ENCODE data around the gene RBL2. TPM values are rescaled to one million over a fixed set of nuclear protein-coding genes. Genes with fewer than 3 reads are reported as not detected.

Gene RBL2
- total and polyA plus RNA-seq, 2 of the 13 experiments (the other 11 are each of a cell fraction or from before 2014, with no cell fraction given), result 41.2 to 60.9 TPM

DNA sequence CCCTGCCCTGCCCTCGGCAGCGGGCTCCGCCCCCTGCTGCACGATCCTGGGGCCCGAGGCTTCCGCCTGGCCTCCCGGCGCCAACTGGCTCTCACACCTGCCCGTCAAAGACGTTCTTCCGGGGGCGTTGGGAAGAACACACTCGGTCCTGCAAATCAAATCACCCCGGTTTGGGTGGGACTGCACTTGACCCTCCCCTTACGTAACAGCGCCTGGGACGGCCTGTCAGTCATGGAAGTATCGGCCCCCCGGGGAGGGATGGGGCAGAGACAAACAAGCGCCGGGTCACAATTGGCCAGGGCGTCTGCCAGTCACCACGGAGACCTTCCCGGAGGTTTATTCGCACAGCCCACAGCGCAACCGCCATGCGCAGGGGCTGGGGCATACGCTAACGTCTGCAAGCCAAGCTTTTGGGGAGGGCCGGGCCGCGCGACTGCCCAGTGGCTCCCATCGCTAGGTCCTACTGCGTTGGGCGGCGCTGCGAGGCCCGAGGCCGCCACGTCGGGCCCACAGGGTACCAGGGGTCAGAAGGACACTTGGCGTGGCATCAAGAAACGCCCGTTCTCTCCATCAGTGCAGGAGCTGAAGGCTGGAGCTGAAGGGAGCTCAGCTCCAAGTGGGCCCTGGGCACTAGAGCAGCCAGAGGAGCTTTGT is 69.1 kb downstream of the RBL2 start (continued):
- TF ChIP-seq, protein P1, sequence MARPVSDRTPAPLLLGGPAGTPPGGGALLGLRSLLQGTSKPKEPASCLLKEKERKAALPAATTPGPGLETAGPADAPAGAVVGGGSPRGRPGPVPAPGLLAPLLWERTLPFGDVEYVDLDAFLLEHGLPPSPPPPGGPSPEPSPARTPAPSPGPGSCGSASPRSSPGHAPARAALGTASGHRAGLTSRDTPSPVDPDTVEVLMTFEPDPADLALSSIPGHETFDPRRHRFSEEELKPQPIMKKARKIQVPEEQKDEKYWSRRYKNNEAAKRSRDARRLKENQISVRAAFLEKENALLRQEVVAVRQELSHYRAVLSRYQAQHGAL (CRISPR knock-in tag; IDR thresholded peaks at IDR 0.05; ENCODE audit: not compliant biosample characterization), result peak; percentile 69
- TF ChIP-seq RXRA (CRISPR knock-in tag; IDR thresholded peaks at IDR 0.05) (peak; percentile 95), ZNF543 (CRISPR knock-in tag; IDR thresholded peaks at IDR 0.05) (peak; percentile 76; the same call in 1 of the 2 replicates), HNRNPUL1 (IDR thresholded peaks at IDR 0.05; ENCODE audit: low read depth, low read length) (no peak), TCF7L2 (IDR thresholded peaks at IDR 0.05; ENCODE audit: low read depth, low read length) (no peak), RFX1 (IDR thresholded peaks at IDR 0.05) (peak; percentile 36; the same call in 1 of the 2 replicates), ZFAT (CRISPR knock-in tag; conservative IDR thresholded peaks at IDR 0.05) (no peak), SP140L (CRISPR knock-in tag; IDR thresholded peaks at IDR 0.05; ENCODE audit: borderline replicate concordance) (no peak), ZNF749 (CRISPR knock-in tag; IDR thresholded peaks at IDR 0.05; ENCODE audit: borderline replicate concordance) (peak; percentile 21; the same call in 1 of the 2 replicates), CHCHD3 (CRISPR knock-in tag; IDR thresholded peaks at IDR 0.05) (no peak), KLF11 (CRISPR knock-in tag; IDR thresholded peaks at IDR 0.05) (peak; percentile 75; the same call in 1 of the 2 replicates), NFIB (CRISPR knock-in tag; IDR thresholded peaks at IDR 0.05; ENCODE audit: borderline replicate concordance) (no peak), HOXA5 (CRISPR knock-in tag; IDR thresholded peaks at IDR 0.05) (peak; percentile 40), NFIC (IDR thresholded peaks at IDR 0.05; ENCODE audit: low read length) (no peak), RFX3 (CRISPR knock-in tag; IDR thresholded peaks at IDR 0.05) (peak; percentile 38; the same call in 1 of the 2 replicates), PCBP1 (IDR thresholded peaks at IDR 0.05; ENCODE audit: borderline replicate concordance, low read depth, low read length) (0 out of 2 replicates have a peak, but pooled peaks have one; percentile 64)
- TF ChIP-seq, protein P2, sequence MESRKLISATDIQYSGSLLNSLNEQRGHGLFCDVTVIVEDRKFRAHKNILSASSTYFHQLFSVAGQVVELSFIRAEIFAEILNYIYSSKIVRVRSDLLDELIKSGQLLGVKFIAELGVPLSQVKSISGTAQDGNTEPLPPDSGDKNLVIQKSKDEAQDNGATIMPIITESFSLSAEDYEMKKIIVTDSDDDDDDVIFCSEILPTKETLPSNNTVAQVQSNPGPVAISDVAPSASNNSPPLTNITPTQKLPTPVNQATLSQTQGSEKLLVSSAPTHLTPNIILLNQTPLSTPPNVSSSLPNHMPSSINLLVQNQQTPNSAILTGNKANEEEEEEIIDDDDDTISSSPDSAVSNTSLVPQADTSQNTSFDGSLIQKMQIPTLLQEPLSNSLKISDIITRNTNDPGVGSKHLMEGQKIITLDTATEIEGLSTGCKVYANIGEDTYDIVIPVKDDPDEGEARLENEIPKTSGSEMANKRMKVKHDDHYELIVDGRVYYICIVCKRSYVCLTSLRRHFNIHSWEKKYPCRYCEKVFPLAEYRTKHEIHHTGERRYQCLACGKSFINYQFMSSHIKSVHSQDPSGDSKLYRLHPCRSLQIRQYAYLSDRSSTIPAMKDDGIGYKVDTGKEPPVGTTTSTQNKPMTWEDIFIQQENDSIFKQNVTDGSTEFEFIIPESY (CRISPR knock-in tag; IDR thresholded peaks at IDR 0.05), result no peak; the same call in 1 of the 2 replicates
- TF ChIP-seq, protein P3, sequence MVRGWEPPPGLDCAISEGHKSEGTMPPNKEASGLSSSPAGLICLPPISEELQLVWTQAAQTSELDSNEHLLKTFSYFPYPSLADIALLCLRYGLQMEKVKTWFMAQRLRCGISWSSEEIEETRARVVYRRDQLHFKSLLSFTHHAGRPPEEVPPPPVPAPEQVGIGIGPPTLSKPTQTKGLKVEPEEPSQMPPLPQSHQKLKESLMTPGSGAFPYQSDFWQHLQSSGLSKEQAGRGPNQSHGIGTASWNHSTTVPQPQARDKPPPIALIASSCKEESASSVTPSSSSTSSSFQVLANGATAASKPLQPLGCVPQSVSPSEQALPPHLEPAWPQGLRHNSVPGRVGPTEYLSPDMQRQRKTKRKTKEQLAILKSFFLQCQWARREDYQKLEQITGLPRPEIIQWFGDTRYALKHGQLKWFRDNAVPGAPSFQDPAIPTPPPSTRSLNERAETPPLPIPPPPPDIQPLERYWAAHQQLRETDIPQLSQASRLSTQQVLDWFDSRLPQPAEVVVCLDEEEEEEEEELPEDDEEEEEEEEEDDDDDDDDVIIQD (CRISPR knock-in tag; IDR thresholded peaks at IDR 0.05; ENCODE audit: low read depth), result peak; percentile 74
- TF ChIP-seq, protein P4, sequence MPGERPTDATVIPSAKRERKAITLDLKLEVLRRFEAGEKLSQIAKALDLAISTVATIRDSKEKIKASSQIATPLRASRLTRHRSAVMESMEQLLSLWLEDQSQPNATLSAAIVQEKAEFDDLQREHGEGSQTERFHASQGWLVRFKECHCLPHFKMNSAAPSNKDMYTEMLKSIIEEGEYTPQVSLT (CRISPR knock-in tag; IDR thresholded peaks at IDR 0.05; ENCODE audit: borderline replicate concordance, low read depth), result no peak
- TF ChIP-seq, protein P5, sequence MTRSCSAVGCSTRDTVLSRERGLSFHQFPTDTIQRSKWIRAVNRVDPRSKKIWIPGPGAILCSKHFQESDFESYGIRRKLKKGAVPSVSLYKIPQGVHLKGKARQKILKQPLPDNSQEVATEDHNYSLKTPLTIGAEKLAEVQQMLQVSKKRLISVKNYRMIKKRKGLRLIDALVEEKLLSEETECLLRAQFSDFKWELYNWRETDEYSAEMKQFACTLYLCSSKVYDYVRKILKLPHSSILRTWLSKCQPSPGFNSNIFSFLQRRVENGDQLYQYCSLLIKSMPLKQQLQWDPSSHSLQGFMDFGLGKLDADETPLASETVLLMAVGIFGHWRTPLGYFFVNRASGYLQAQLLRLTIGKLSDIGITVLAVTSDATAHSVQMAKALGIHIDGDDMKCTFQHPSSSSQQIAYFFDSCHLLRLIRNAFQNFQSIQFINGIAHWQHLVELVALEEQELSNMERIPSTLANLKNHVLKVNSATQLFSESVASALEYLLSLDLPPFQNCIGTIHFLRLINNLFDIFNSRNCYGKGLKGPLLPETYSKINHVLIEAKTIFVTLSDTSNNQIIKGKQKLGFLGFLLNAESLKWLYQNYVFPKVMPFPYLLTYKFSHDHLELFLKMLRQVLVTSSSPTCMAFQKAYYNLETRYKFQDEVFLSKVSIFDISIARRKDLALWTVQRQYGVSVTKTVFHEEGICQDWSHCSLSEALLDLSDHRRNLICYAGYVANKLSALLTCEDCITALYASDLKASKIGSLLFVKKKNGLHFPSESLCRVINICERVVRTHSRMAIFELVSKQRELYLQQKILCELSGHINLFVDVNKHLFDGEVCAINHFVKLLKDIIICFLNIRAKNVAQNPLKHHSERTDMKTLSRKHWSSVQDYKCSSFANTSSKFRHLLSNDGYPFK (CRISPR knock-in tag; IDR thresholded peaks at IDR 0.05; ENCODE audit: borderline replicate concordance), result peak; percentile 88; the same call in 1 of the 2 replicates
- TF ChIP-seq, protein P6, sequence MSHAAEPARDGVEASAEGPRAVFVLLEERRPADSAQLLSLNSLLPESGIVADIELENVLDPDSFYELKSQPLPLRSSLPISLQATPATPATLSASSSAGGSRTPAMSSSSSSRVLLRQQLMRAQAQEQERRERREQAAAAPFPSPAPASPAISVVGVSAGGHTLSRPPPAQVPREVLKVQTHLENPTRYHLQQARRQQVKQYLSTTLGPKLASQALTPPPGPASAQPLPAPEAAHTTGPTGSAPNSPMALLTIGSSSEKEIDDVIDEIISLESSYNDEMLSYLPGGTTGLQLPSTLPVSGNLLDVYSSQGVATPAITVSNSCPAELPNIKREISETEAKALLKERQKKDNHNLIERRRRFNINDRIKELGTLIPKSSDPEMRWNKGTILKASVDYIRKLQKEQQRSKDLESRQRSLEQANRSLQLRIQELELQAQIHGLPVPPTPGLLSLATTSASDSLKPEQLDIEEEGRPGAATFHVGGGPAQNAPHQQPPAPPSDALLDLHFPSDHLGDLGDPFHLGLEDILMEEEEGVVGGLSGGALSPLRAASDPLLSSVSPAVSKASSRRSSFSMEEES (CRISPR knock-in tag; IDR thresholded peaks at IDR 0.05), result peak; percentile 74

Data from HepG2 (cell line).